HEK293T (cell line): Measurements from ENCODE around the gene ANO3.

ENCODE experiments used
- CTCF ChIA-PET: fragments of 350-600 bp; formaldehyde crosslinking; extraction: SDS; loops from one replicate; lab custom pipeline; 2021; ENCODE audit warnings: antibody characterized with exemption, inconsistent platforms; lab: Yijun Ruan, JAX
- POLR2A ChIA-PET: fragments of 350-600 bp; formaldehyde crosslinking; extraction: SDS; loops from one replicate; lab custom pipeline; 2020; ENCODE audit warnings: antibody characterized with exemption, inconsistent platforms; lab: Yijun Ruan, JAX
- DNase-seq: peaks from one replicate; pipeline ENCODE4 v3.0.0; 2012; ENCODE audit warnings: mixed read lengths; ENCODE audit errors: extremely low spot score
- ARNT ChIP-seq: fragments of 450-650 bp; IDR thresholded peaks from 2 replicates; pipeline ENCODE4 v1.6.1; 2017; ENCODE audit warnings: mild to moderate bottlenecking
- BHLHE40 ChIP-seq: fragments of 450-650 bp; IDR thresholded peaks from 2 replicates; pipeline ENCODE4 v1.6.1; 2016; ENCODE audit warnings: mild to moderate bottlenecking, moderate library complexity, borderline replicate concordance
- CTBP1 ChIP-seq: fragments of 450-650 bp; IDR thresholded peaks from 2 replicates; pipeline ENCODE4 v1.6.1; 2016; ENCODE audit warnings: borderline replicate concordance
- ELF4 ChIP-seq: fragments of 450-650 bp; IDR thresholded peaks from 2 replicates; pipeline ENCODE4 v1.6.1; 2017; ENCODE audit warnings: antibody characterized with exemption
- FOXA1 ChIP-seq: fragments of 450-650 bp; IDR thresholded peaks from 2 replicates; pipeline ENCODE4 v1.6.1; 2016; ENCODE audit warnings: mild to moderate bottlenecking
- FOXK2 ChIP-seq: fragments of 450-650 bp; IDR thresholded peaks from 2 replicates; pipeline ENCODE4 v1.6.1; 2016; ENCODE audit warnings: mild to moderate bottlenecking
- FOXM1 ChIP-seq: fragments of 450-650 bp; IDR thresholded peaks from 2 replicates; pipeline ENCODE4 v1.6.1; 2017; ENCODE audit warnings: mild to moderate bottlenecking, borderline replicate concordance
- HDGF ChIP-seq: fragments of 450-650 bp; IDR thresholded peaks from 2 replicates; pipeline ENCODE4 v1.6.1; 2017; ENCODE audit warnings: antibody characterized with exemption, borderline replicate concordance
- L3MBTL2 ChIP-seq: fragments of 450-650 bp; conservative IDR thresholded peaks from 2 replicates; pipeline ENCODE4 v1.6.1; 2016; ENCODE audit warnings: mild to moderate bottlenecking
- LEF1 ChIP-seq: fragments of 450-650 bp; IDR thresholded peaks from 2 replicates; pipeline ENCODE4 v1.6.1; 2017; ENCODE audit warnings: mild to moderate bottlenecking, borderline replicate concordance
- NFRKB ChIP-seq: fragments of 450-650 bp; IDR thresholded peaks from 2 replicates; pipeline ENCODE4 v1.6.1; 2016; ENCODE audit warnings: mild to moderate bottlenecking, moderate library complexity
- PKNOX1 ChIP-seq: fragments of 450-650 bp; IDR thresholded peaks from 2 replicates; pipeline ENCODE4 v1.6.1; 2016
- SP1 ChIP-seq: fragments of 450-650 bp; IDR thresholded peaks from 2 replicates; pipeline ENCODE4 v1.6.1; 2017
- SUZ12 ChIP-seq: fragments of 450-650 bp; IDR thresholded peaks from 2 replicates; pipeline ENCODE4 v1.6.1; 2016; ENCODE audit warnings: mild to moderate bottlenecking
- TARDBP ChIP-seq: fragments of 450-650 bp; IDR thresholded peaks from 2 replicates; pipeline ENCODE4 v1.6.1; 2016
- ZNF384 ChIP-seq: fragments of 450-650 bp; IDR thresholded peaks from 2 replicates; pipeline ENCODE4 v1.6.1; 2016

Gene ANO3

DNA sequence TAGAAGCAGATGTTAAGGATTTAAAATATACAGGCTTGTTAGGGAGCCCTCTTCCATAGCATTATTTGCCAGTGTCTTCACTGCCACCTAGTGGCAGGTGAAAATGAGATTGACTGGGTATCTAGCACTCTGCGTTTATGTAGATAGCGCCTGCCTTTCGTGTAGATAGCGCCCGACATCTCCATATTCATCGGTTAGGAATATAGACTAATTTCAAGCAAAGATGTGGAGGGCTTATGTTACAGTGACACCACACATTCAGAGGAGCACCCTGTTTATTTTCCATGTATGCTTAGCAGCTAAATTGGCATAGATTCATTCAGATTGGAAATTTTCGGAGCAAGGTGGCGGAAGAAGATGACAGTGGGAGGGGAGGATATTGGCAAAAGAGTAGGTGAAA lies 318.0 kb downstream of the ANO3 start:
- ChIA-PET POLR2A (no interaction called here), CTCF (no interaction called here)
- TF ChIP-seq SP1 (no peak), SUZ12 (no peak)
- peak; percentile 63 for DNase-seq

DNA sequence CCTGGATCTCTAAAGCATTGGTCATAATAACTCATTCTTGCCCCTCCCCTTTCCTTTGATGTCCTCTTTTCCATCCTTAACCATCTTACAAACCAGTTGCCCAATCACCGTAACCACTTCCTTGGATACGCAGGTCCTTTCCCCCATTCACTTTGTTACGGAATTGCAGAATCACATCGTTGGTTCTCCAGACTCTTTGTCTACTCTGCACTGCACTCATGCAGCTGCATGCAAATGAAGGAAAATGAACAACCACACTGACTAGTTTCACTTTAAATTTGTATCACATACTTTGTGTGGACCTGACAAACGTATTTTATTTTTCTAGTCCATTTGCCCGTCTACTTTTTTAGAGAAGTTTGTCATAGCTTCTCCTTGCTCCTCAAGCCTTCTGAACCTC lies 320.0 kb downstream of the ANO3 start:
- DNase-seq: no peak
- CTCF ChIA-PET: no interaction called here
- TF ChIP-seq FOXK2 (no peak), ELF4 (no peak), NFRKB (no peak)
- POLR2A ChIA-PET: no interaction called here

DNA sequence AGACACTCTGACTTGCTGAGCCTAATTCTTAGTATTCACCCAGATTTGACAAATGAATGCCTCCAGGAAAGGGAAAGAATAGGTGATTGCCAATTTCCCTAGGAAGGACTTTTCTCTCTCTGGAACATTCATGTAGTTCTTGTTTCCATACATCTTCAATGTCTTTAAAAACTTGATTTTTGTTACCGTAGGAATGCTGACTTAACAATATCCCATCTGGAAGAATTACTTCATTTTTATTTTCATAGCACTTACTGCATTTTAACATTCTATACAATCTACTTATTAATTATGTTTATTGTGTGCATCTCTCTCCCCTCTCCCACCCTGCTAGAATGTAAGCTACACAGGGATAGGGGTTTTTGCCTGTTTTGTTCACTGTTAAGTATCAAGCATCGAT lies 323.4 kb downstream of the ANO3 start:
- TF ChIP-seq FOXK2: no peak
- TF ChIP-seq ARNT: no peak
- TF ChIP-seq ELF4: no peak
- no peak for TF ChIP-seq NFRKB
- no peak for TF ChIP-seq FOXA1
- TF ChIP-seq SUZ12: no peak
- TF ChIP-seq L3MBTL2: no peak
- TF ChIP-seq TARDBP: no peak
- TF ChIP-seq HDGF: no peak
- no peak for TF ChIP-seq LEF1
- TF ChIP-seq BHLHE40: no peak
- POLR2A ChIA-PET: no interaction called here
- CTCF ChIA-PET: no interaction called here
- DNase-seq: no peak

- ChIA-PET POLR2A (no interaction called here), CTCF (no interaction called here)
- no peak for TF ChIP-seq CTBP1
- no peak for TF ChIP-seq FOXM1
- TF ChIP-seq TARDBP: no peak
- TF ChIP-seq SUZ12: no peak
- no peak for TF ChIP-seq BHLHE40
- no peak for TF ChIP-seq LEF1
- no peak for TF ChIP-seq SP1
- no peak for DNase-seq
Measured at GRCh38 chr11:26662916-26663315, 331.0 kb downstream of the ANO3 start.

DNA sequence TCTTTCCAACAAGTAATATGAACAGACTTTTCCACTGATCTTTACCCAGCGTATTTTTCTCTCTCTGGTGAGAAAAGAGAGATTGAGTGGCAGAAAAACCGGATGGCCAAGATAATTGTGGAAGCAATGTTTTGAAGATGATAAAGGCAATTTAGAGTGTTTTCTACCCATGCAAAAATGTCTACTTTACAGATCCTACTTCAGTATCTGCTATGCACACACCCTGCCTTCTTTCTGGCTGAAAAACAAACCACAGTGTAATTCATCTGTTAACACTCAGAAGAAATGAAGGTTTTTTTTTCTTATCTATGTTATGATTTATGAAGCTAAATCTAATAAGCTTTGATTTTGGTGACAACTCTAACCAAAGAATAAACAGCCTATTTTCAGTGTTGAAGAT lies 333.1 kb downstream of the ANO3 start:
- DNase-seq: no peak
- POLR2A ChIA-PET: no interaction called here
- CTCF ChIA-PET: no interaction called here
- no peak for TF ChIP-seq BHLHE40
- TF ChIP-seq ELF4: no peak
- no peak for TF ChIP-seq LEF1
- TF ChIP-seq CTBP1: no peak
- no peak for TF ChIP-seq NFRKB
- no peak for TF ChIP-seq PKNOX1
- no peak for TF ChIP-seq L3MBTL2
- no peak for TF ChIP-seq FOXM1
- TF ChIP-seq ZNF384: no peak
- no peak for TF ChIP-seq TARDBP
- no peak for TF ChIP-seq HDGF
- no peak for TF ChIP-seq SP1
- TF ChIP-seq SUZ12: no peak

DNA sequence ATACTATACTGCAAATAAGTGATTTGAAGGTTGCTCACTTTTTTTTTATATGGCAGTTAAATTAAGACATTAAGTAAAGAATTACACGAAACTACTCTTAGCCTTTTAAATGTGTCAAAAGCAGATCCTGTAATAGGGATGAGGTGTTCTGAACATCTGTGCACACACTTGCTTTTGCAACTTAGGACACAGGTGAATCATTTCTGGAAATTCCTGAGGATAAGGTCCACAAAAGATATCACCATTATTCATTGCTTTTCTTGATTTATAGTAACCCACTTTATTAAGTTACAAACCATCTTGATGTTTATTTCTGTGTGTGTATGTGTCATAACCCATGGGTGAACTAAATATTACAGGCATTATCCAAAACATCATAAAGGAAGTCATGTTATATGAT lies 334.0 kb downstream of the ANO3 start:
- TF ChIP-seq TARDBP (no peak), ZNF384 (no peak), FOXK2 (no peak), PKNOX1 (no peak), ELF4 (no peak), CTBP1 (no peak), ARNT (no peak), HDGF (no peak), L3MBTL2 (no peak), LEF1 (no peak)
- no peak for DNase-seq
- POLR2A ChIA-PET: no interaction called here
- CTCF ChIA-PET: no interaction called here

- POLR2A ChIA-PET: no interaction called here
- CTCF ChIA-PET: no interaction called here
- no peak for DNase-seq
- no peak for TF ChIP-seq HDGF
- TF ChIP-seq ELF4: no peak
Measured at GRCh38 chr11:26675233-26675928, 343.5 kb downstream of the ANO3 start.

DNA sequence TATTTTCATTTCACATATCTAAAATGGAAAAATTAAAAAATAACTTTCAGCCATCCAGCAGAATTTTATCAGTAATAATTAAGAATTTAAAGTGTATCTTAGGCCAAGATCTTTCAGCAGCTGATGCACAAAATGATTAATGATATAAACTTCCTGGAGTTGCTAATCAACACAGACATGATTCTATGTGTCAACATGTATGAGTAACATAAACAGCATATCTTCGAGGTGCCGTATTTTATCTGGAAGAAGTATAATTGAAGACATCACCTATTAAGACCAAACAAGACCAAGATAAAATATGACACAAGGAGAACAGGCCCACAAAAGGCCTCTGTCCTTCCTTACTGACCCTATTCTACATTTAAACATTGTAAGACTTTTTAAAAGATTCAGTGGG lies 344.7 kb downstream of the ANO3 start:
- TF ChIP-seq LEF1: no peak
- no peak for DNase-seq
- POLR2A ChIA-PET: interaction anchor here (0.6 kb wide), 1 partner anchor 29 kb away, joined by 3 read pairs; no protein-coding TSS in a partner anchor
- CTCF ChIA-PET: interaction anchor here (0.7 kb wide), 1 partner anchor 40 kb away, joined by 3 read pairs; no protein-coding TSS in a partner anchor
